MM.1S (cell line): ENCODE measurements around the gene CPSF4.

Experiments
- DNase-seq: peaks from one replicate; pipeline ENCODE4 v3.0.0-alpha.2; 2015
- H2AFZ ChIP-seq: fragments of 300-600 bp; sonication (generic); 2 replicates; pipeline ENCODE4 v1.6.0; 2016; ENCODE audit warnings: antibody characterized with exemption, low read length
- H3F3A ChIP-seq: fragments of 300-600 bp; sonication (generic); 2 replicates; pipeline ENCODE4 v1.6.1; 2016; ENCODE audit warnings: mild to moderate bottlenecking, antibody characterized with exemption, low read length, moderate library complexity, mixed read lengths; ENCODE audit not compliant: insufficient read depth
- H3K27ac ChIP-seq: fragments of 300-600 bp; sonication (generic); 2 replicates; pipeline ENCODE4 v1.5.1; 2016; ENCODE audit warnings: mild to moderate bottlenecking, low read length
- H3K27me3 ChIP-seq: fragments of 300-600 bp; sonication (generic); replicated peaks from 2 replicates; pipeline ENCODE4 v1.6.0; 2016; ENCODE audit warnings: low read length; ENCODE audit not compliant: insufficient read depth
- H3K36me3 ChIP-seq: fragments of 300-600 bp; sonication (generic); replicated peaks from 2 replicates; pipeline ENCODE4 v1.6.1; 2016; ENCODE audit warnings: mild to moderate bottlenecking, low read length, mixed read lengths; ENCODE audit not compliant: insufficient read depth
- H3K4me1 ChIP-seq: fragments of 300-600 bp; sonication (generic); 2 replicates; pipeline ENCODE4 v1.6.1; 2016; ENCODE audit warnings: low read length, mixed read lengths
- H3K4me2 ChIP-seq: fragments of 300-600 bp; sonication (generic); 2 replicates; pipeline ENCODE4 v1.6.0; 2016; ENCODE audit warnings: low read depth, low read length
- H3K4me3 ChIP-seq: fragments of 300-600 bp; sonication (generic); 2 replicates; pipeline ENCODE4 v1.5.1; 2016; ENCODE audit warnings: low read length, mixed read lengths
- H3K79me2 ChIP-seq: fragments of 300-600 bp; sonication (generic); 2 replicates; pipeline ENCODE4 v1.6.1; 2016; ENCODE audit warnings: mixed run types, low read length, mixed read lengths
- H3K9ac ChIP-seq: fragments of 300-600 bp; sonication (generic); 2 replicates; pipeline ENCODE4 v1.6.1; 2016; ENCODE audit warnings: low read length, mixed read lengths
- H3K9me2 ChIP-seq: fragments of 300-600 bp; sonication (generic); replicated peaks from 2 replicates; pipeline ENCODE4 v1.6.1; 2016; ENCODE audit warnings: mild to moderate bottlenecking, low read length, mixed read lengths; ENCODE audit not compliant: insufficient read depth
- H3K9me3 ChIP-seq: fragments of 300-600 bp; sonication (generic); replicated peaks from 2 replicates; pipeline ENCODE4 v1.6.1; 2016; ENCODE audit warnings: mild to moderate bottlenecking, low read length, mixed read lengths; ENCODE audit not compliant: insufficient read depth
- H4K20me1 ChIP-seq: fragments of 300-600 bp; sonication (generic); 2 replicates; pipeline ENCODE4 v1.6.1; 2016; ENCODE audit warnings: mild to moderate bottlenecking, low read length, moderate library complexity, mixed read lengths; ENCODE audit not compliant: insufficient read depth
- EZH2 ChIP-seq: fragments of 300-600 bp; sonication (generic); optimal IDR thresholded peaks from 2 replicates; pipeline ENCODE3; 2017; ENCODE audit warnings: low read depth, mild to moderate bottlenecking, antibody characterized with exemption, low read length, mixed read lengths
- EZH2phosphoT487 ChIP-seq: fragments of 300-600 bp; sonication (generic); IDR thresholded peaks from 2 replicates; pipeline ENCODE4 v1.6.1; 2018; ENCODE audit warnings: antibody characterized with exemption, low read length
- TF ChIP-seq, protein P1 (sequence below): fragments of 300-600 bp; sonication (generic); IDR thresholded peaks from 2 replicates; pipeline ENCODE4 v1.5.1; 2016; ENCODE audit warnings: antibody characterized with exemption, low read length, mixed read lengths

Gene CPSF4

DNA sequence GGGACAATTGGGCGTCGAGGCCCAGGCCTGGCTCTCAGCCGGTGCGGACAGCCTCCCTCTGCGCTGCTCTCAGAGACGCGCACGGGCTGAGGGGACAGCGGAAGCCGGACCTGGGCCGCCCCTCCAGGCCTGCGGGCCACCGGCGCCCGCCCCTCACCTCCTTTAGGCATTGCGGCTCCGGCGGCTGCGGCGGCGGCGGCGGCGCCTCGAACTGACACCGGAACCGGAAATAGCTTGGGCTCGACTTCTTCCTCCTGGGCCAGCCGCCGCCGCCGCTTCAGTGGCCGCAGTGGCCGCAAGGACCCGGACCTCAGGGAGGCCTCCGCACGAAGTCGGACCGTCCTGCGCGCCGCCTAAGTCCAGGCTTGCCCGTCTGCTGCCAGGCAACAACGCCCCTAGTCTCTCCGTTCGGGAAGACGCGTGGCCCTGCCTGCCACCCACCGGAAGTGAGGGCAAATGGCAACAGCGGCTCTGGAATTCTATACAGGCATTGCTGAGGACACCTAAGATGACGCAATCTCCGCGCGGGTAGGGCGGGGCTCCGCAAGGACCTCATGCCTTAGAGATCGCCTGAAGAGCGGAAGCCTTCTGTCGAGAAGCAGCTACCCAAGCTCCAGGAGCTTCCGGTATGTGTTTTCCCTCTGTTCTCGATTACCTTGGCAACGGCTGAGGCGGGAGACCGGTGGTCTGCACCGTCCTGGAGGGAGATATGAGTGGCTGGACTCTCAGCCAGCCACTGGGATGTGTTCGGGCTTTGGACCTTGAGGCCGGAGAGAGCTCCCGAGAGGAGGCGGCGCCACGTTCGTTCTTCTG, 30.2 kb upstream of the CPSF4 start, which contains the start of the genes BUD31 and PDAP1:
BUD31 (plus strand) TSS at position 591 of the 813 bp plus-strand sequence. CDS start 2,124 bp downstream, outside the sequence.
PDAP1 (minus strand) TSS at position 219 of the 813 bp plus-strand sequence; CDS start at position 170, 49 bp downstream.
- no peaks in the 10 kb centered on the region; the same call in 1 of the 2 replicates for H4K20me1 ChIP-seq
- H3F3A ChIP-seq: 0 out of 2 replicates have a peak, but pooled peaks cover 4% of the 10 kb centered on the region
- H3K27me3 ChIP-seq: no peaks in the 10 kb centered on the region
- no peaks in the 10 kb centered on the region for H3K9me3 ChIP-seq
- no peaks in the 10 kb centered on the region for H3K9me2 ChIP-seq
- peak within 1 kb of the TSS; percentile 92 for H3K9ac ChIP-seq
- TF ChIP-seq, protein P1, sequence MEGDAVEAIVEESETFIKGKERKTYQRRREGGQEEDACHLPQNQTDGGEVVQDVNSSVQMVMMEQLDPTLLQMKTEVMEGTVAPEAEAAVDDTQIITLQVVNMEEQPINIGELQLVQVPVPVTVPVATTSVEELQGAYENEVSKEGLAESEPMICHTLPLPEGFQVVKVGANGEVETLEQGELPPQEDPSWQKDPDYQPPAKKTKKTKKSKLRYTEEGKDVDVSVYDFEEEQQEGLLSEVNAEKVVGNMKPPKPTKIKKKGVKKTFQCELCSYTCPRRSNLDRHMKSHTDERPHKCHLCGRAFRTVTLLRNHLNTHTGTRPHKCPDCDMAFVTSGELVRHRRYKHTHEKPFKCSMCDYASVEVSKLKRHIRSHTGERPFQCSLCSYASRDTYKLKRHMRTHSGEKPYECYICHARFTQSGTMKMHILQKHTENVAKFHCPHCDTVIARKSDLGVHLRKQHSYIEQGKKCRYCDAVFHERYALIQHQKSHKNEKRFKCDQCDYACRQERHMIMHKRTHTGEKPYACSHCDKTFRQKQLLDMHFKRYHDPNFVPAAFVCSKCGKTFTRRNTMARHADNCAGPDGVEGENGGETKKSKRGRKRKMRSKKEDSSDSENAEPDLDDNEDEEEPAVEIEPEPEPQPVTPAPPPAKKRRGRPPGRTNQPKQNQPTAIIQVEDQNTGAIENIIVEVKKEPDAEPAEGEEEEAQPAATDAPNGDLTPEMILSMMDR: no peak
- TF ChIP-seq EZH2phosphoT487 (no peak), EZH2 (no peak)
- DNase-seq: peak; percentile 93
- H3K36me3 ChIP-seq: peaks cover 4% of the 10 kb centered on the region; the same call in 1 of the 2 replicates
- peak within 1 kb of the TSS; percentile 88 for H3K27ac ChIP-seq
- H3K4me3 ChIP-seq: peak within 1 kb of the TSS; percentile 94
- peaks cover 11% of the 10 kb centered on the region for H3K4me1 ChIP-seq
- H3K4me2 ChIP-seq: peak within 1 kb of the TSS; percentile 91
- peaks cover 92% of the 10 kb centered on the region for H3K79me2 ChIP-seq
- peak within 1 kb of the TSS; percentile 83 for H2AFZ ChIP-seq

DNA sequence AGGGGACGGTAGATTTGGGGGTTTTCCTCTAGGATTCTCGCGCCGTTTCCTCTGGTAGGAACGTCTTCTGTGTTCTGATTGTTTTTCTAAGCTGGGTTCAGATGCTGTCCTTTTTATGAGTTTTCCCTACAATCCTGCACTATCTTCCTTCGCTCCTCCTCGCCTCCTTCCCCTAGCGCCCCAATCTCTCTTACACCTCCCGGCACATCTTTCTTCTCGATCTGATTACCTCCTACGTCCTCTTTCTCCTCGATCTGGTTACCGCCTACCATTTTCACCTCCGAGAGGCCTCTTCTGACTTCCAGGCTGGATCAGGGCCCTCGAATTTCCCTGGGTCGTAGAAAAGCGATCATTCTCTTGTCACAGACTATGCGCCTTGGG, 29.6 kb upstream of the CPSF4 start:
- H4K20me1 ChIP-seq: no peaks in the 10 kb centered on the region; the same call in 1 of the 2 replicates
- peak overlapping the region; percentile 88; the same call in 1 of the 2 replicates for H3K27ac ChIP-seq
- peaks cover 4% of the 10 kb centered on the region; the same call in 1 of the 2 replicates for H3K36me3 ChIP-seq
- peaks cover 11% of the 10 kb centered on the region for H3K4me1 ChIP-seq
- H3K4me3 ChIP-seq: peak overlapping the region; percentile 94
- TF ChIP-seq EZH2 (no peak), EZH2phosphoT487 (no peak)
- TF ChIP-seq, protein P1: no peak
- peak overlapping the region; percentile 91 for H3K4me2 ChIP-seq
- no peak for DNase-seq
- 0 out of 2 replicates have a peak, but pooled peaks cover 4% of the 10 kb centered on the region for H3F3A ChIP-seq
- H3K9me3 ChIP-seq: no peaks in the 10 kb centered on the region
- H3K9me2 ChIP-seq: no peaks in the 10 kb centered on the region
- peak overlapping the region; percentile 83 for H2AFZ ChIP-seq
- H3K9ac ChIP-seq: peak overlapping the region; percentile 92
- H3K79me2 ChIP-seq: peaks cover 88% of the 10 kb centered on the region
- no peaks in the 10 kb centered on the region for H3K27me3 ChIP-seq

DNA sequence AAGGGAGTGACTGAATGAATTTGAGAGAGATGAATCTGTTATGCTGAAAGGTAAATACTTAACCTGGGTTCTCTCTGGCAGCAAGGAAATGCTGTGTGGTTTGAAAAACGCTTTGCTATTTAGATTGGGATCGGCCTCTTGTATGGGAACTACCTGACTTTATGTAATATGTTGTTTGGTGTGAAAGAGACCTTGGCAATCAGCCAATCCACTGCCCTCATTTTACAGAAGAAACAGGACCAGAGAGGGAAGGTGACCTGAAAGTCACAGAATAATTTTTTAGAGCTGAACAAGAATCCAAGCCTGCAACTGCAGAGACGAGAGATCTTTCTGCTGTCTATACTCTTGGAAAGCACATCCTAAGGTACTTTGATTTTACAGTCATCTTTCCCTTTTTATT, 28.9 kb upstream of the CPSF4 start:
- Histone ChIP-seq H3K9me2 (no peaks in the 10 kb centered on the region), H3K4me2 (peak overlapping the region; percentile 91), H3K4me3 (peak overlapping the region; percentile 94), H2AFZ (no peak overlapping the region), H3K36me3 (peaks cover 8% of the 10 kb centered on the region; the same call in 1 of the 2 replicates), H3K9me3 (no peaks in the 10 kb centered on the region), H3K4me1 (peaks cover 11% of the 10 kb centered on the region), H3K27me3 (no peaks in the 10 kb centered on the region), H3F3A (0 out of 2 replicates have a peak, but pooled peaks cover 4% of the 10 kb centered on the region), H3K79me2 (peaks cover 88% of the 10 kb centered on the region), H3K27ac (no peak overlapping the region), H3K9ac (peak overlapping the region; percentile 92; the same call in 1 of the 2 replicates), H4K20me1 (no peaks in the 10 kb centered on the region; the same call in 1 of the 2 replicates)
- TF ChIP-seq EZH2phosphoT487 (no peak), EZH2 (no peak)
- TF ChIP-seq, protein P1: no peak
- DNase-seq: no peak
